Neural cell (in vitro differentiated cells): ENCODE results near the gene DPP10. TPM values are rescaled to one million over a fixed set of nuclear protein-coding genes. Genes with fewer than 3 reads are reported as not detected.

Experiments used
- H2AFZ ChIP-seq: fragments of 200-600, 300-800 bp; sonication (generic), shearing (Covaris generic); 2 replicates; pipeline ENCODE4 v1.6.0; 2014; ENCODE audit warnings: low read depth, mild to moderate bottlenecking, antibody characterized with exemption, low read length, moderate library complexity
- H3F3A ChIP-seq: fragments of 200-600 bp; shearing (Covaris generic); 2 replicates; pipeline ENCODE4 v1.6.1; 2016; ENCODE audit warnings: mild to moderate bottlenecking, moderate library complexity, mixed read lengths, antibody characterized with exemption, low read length; ENCODE audit not compliant: insufficient read depth, poor library complexity, severe bottlenecking
- H3K27ac ChIP-seq: fragments of 200-600, 300-800 bp; sonication (generic), shearing (Covaris generic); 2 replicates; pipeline ENCODE4 v1.5.1; 2014; ENCODE audit warnings: mild to moderate bottlenecking, low read length, moderate library complexity
- H3K27me3 ChIP-seq: fragments of 300-800, 200-600 bp; sonication (generic), shearing (Covaris generic); 2 replicates; pipeline ENCODE4 v1.6.0; 2014; ENCODE audit warnings: mild to moderate bottlenecking, low read depth, low read length, moderate library complexity; ENCODE audit not compliant: insufficient read depth
- H3K36me3 ChIP-seq: fragments of 300-800, 200-600 bp; sonication (generic), shearing (Covaris generic); 2 replicates; pipeline ENCODE4 v1.5.1; 2014; ENCODE audit warnings: mild to moderate bottlenecking, antibody characterized with exemption, low read length, moderate library complexity; ENCODE audit not compliant: insufficient read depth
- H3K4me2 ChIP-seq: fragments of 300-800, 200-600 bp; sonication (generic), shearing (Covaris generic); 2 replicates; pipeline ENCODE4 v1.6.0; 2014; ENCODE audit warnings: mild to moderate bottlenecking, low read length
- H3K4me3 ChIP-seq: fragments of 300-800, 200-600 bp; sonication (generic), shearing (Covaris generic); 2 replicates; pipeline ENCODE4 v1.5.1; 2014; ENCODE audit warnings: mild to moderate bottlenecking, low read length, moderate library complexity
- H3K79me2 ChIP-seq: fragments of 200-600 bp; shearing (Covaris generic); replicated peaks from 2 replicates; pipeline ENCODE4 v1.6.0; 2014; ENCODE audit warnings: mild to moderate bottlenecking, low read length, moderate library complexity; ENCODE audit not compliant: insufficient read depth
- H3K9ac ChIP-seq: fragments of 300-800, 200-600 bp; sonication (generic), shearing (Covaris generic); 2 replicates; pipeline ENCODE4 v1.6.1; 2016; ENCODE audit warnings: mild to moderate bottlenecking, low read length, mixed read lengths
- H3K9me2 ChIP-seq: fragments of 200-600 bp; shearing (Covaris generic); 2 replicates; pipeline ENCODE4 v1.6.1; 2016; ENCODE audit warnings: mild to moderate bottlenecking, low read length, mixed read lengths; ENCODE audit not compliant: insufficient read depth
- H3K9me3 ChIP-seq: fragments of 200-600, 300-800 bp; sonication (generic), shearing (Covaris generic); 2 replicates; pipeline ENCODE4 v1.6.1; 2016; ENCODE audit warnings: mild to moderate bottlenecking, mixed run types, low read length, moderate library complexity, mixed read lengths
- H4K20me1 ChIP-seq: fragments of 200-600 bp; shearing (Covaris generic); 2 replicates; pipeline ENCODE4 v1.6.1; 2016; ENCODE audit warnings: mild to moderate bottlenecking, mixed run types; ENCODE audit not compliant: insufficient read depth
- EP300 ChIP-seq: fragments of 450-650 bp; conservative IDR thresholded peaks from 2 replicates; pipeline ENCODE4 v1.6.1; 2014; ENCODE audit warnings: antibody characterized with exemption, mild to moderate bottlenecking, moderate library complexity; ENCODE audit not compliant: poor library complexity, severe bottlenecking
- EZH2 ChIP-seq: fragments of 200-600, 300-800 bp; shearing (Covaris generic), sonication (generic); IDR thresholded peaks from 2 replicates; pipeline ENCODE4 v1.6.1; 2014; ENCODE audit warnings: antibody characterized with exemption, low read length, borderline replicate concordance, mild to moderate bottlenecking; ENCODE audit not compliant: insufficient read depth, poor library complexity, severe bottlenecking
- POLR2AphosphoS5 ChIP-seq: IDR thresholded peaks from 2 replicates; pipeline ENCODE4 v1.6.1; 2012
- RAD21 ChIP-seq: fragments of 450-650 bp; conservative IDR thresholded peaks from 2 replicates; pipeline ENCODE4 v1.6.1; 2014; ENCODE audit warnings: antibody characterized with exemption, mild to moderate bottlenecking, moderate library complexity
- SMC3 ChIP-seq: fragments of 450-650 bp; conservative IDR thresholded peaks from 2 replicates; pipeline ENCODE4 v1.6.1; 2014; ENCODE audit warnings: antibody characterized with exemption, mild to moderate bottlenecking, moderate library complexity; ENCODE audit not compliant: poor library complexity
- TAF1 ChIP-seq: IDR thresholded peaks from 2 replicates; pipeline ENCODE4 v1.6.1; 2012; ENCODE audit warnings: low read depth
- polyA plus RNA-seq: library from polyadenylated mRNA; depleted of rRNA; stranded (reverse); fragments of >200 nt; gene quantifications from 2 replicates; pipeline ENCODE4 v1.2.3, GENCODE V29; 2014
- TF ChIP-seq, protein P1 (sequence below): IDR thresholded peaks from 2 replicates; pipeline ENCODE4 v1.6.1; 2012; ENCODE audit warnings: borderline replicate concordance
- TF ChIP-seq, protein P2 (sequence below): fragments of 450-650 bp; IDR thresholded peaks from 2 replicates; pipeline ENCODE4 v1.5.1; 2014; ENCODE audit warnings: antibody characterized with exemption, mild to moderate bottlenecking, moderate library complexity; ENCODE audit not compliant: poor library complexity, severe bottlenecking

The DPP10 gene
- polyA plus RNA-seq, 1 donor from 2014 or later, result 13.9 TPM

DNA sequence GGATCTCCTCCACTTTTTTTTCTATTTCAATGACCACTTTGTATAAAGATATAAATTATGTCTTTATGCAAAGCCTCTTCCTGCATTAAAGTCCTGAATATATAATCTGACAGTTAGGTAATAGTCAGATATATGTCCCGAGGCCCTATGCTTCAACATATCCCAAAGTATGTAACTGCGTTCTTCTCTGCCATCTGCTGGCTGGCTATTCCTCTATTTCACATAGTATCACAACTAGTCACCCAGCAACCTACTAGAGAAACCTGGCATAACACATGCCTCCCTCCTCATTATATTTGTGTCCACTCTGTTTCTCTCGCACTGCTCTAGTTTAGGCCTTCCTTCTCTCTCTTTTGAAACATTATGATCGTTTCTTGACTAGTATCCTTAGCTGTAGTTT lies 640.8 kb downstream of the DPP10 start:
- no peaks in the 10 kb centered on the region for H3K9me3 ChIP-seq
- H3K27ac ChIP-seq, result no peak overlapping the region
- no peak overlapping the region for H3K4me2 ChIP-seq
- H3K9me2 ChIP-seq, result no peaks in the 10 kb centered on the region
- no peaks in the 10 kb centered on the region for H4K20me1 ChIP-seq
- H3K27me3 ChIP-seq, result no peaks in the 10 kb centered on the region
- H3K79me2 ChIP-seq, result no peaks in the 10 kb centered on the region
- H3K9ac ChIP-seq, result no peak overlapping the region
- no peak overlapping the region for H2AFZ ChIP-seq
- H3K4me3 ChIP-seq, result no peak overlapping the region
- TF ChIP-seq EP300 (no peak), TAF1 (no peak), SMC3 (peak; percentile 48), RAD21 (peak; percentile 51), EZH2 (no peak), POLR2AphosphoS5 (no peak)
- TF ChIP-seq, protein P1, sequence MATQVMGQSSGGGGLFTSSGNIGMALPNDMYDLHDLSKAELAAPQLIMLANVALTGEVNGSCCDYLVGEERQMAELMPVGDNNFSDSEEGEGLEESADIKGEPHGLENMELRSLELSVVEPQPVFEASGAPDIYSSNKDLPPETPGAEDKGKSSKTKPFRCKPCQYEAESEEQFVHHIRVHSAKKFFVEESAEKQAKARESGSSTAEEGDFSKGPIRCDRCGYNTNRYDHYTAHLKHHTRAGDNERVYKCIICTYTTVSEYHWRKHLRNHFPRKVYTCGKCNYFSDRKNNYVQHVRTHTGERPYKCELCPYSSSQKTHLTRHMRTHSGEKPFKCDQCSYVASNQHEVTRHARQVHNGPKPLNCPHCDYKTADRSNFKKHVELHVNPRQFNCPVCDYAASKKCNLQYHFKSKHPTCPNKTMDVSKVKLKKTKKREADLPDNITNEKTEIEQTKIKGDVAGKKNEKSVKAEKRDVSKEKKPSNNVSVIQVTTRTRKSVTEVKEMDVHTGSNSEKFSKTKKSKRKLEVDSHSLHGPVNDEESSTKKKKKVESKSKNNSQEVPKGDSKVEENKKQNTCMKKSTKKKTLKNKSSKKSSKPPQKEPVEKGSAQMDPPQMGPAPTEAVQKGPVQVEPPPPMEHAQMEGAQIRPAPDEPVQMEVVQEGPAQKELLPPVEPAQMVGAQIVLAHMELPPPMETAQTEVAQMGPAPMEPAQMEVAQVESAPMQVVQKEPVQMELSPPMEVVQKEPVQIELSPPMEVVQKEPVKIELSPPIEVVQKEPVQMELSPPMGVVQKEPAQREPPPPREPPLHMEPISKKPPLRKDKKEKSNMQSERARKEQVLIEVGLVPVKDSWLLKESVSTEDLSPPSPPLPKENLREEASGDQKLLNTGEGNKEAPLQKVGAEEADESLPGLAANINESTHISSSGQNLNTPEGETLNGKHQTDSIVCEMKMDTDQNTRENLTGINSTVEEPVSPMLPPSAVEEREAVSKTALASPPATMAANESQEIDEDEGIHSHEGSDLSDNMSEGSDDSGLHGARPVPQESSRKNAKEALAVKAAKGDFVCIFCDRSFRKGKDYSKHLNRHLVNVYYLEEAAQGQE, result no peak
- TF ChIP-seq, protein P2, sequence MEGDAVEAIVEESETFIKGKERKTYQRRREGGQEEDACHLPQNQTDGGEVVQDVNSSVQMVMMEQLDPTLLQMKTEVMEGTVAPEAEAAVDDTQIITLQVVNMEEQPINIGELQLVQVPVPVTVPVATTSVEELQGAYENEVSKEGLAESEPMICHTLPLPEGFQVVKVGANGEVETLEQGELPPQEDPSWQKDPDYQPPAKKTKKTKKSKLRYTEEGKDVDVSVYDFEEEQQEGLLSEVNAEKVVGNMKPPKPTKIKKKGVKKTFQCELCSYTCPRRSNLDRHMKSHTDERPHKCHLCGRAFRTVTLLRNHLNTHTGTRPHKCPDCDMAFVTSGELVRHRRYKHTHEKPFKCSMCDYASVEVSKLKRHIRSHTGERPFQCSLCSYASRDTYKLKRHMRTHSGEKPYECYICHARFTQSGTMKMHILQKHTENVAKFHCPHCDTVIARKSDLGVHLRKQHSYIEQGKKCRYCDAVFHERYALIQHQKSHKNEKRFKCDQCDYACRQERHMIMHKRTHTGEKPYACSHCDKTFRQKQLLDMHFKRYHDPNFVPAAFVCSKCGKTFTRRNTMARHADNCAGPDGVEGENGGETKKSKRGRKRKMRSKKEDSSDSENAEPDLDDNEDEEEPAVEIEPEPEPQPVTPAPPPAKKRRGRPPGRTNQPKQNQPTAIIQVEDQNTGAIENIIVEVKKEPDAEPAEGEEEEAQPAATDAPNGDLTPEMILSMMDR, result peak; percentile 45
- H3K36me3 ChIP-seq, result no peaks in the 10 kb centered on the region
- no peaks in the 10 kb centered on the region for H3F3A ChIP-seq

DNA sequence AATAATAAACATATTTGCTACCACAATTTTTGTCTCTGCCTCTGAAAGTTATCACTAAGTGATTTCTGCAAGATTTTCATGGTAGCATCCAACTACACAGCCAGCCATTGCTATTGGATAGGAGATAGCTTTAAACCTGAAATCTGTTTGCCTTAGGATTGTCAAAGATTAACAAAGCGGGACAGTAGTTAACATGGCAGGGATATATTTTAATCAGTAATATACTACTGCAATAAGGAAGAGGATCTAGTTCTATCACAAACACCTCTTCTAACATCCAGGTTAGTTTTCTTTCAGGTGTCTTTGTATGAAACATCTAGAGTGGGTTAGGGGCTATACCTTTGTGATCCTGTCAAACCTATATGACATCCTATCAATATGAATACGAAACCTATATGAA lies 641.3 kb downstream of the DPP10 start:
- Histone ChIP-seq H2AFZ (no peak overlapping the region), H3K9ac (no peak overlapping the region), H3K27me3 (no peaks in the 10 kb centered on the region), H3K9me2 (no peaks in the 10 kb centered on the region), H3K9me3 (no peaks in the 10 kb centered on the region), H3K79me2 (no peaks in the 10 kb centered on the region), H3K4me2 (no peak overlapping the region), H3K27ac (no peak overlapping the region), H3K36me3 (no peaks in the 10 kb centered on the region), H3K4me3 (no peak overlapping the region), H4K20me1 (no peaks in the 10 kb centered on the region), H3F3A (no peaks in the 10 kb centered on the region)
- TF ChIP-seq, protein P1, result no peak
- TF ChIP-seq, protein P2, result no peak
